NCI-H1105 treated with DMSO at 0.1 percent for 48 hours (cell line): ENCODE results near the gene RGS19.

Experiments
- DNase-seq: peaks from one replicate; lab custom pipeline; 2025; lab: John Stamatoyannopoulos, UW

The RGS19 gene

DNA sequence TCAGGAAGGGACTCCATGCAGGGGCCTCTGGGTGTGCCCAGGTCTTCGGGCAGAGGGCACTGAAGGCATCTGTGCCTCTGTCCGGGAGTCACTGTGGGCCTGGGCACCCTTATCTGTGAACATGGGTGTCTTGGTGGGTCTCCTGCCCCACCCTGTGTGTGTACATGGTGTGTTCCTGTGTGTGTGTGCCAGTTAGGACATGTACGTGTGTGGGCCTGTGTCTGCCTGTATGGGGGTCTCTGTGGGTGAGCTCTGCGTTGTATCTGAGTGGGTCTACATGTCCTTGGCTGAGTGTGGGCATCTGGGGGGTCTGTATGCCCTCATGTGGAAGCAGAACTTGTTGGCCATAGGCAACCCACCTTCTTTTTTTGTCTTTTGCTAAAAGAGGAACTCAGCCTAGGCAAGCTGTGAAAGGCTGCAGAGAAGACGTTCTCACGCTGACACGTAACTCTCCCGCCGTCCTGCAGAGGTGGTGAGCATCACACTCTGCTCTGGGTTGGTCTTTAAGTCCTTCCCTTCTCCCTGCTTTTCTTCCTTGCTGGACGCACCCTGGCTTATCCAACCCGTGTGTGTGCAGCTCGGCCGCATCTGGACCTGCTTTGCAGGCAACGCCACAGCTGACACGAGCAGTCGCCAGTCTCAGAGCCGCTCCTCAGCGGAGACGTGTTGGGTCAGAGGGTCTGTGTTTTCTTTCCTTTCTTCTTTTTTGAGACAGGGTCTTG is 28.6 kb upstream of the RGS19 start:
- no peak for DNase-seq

DNA sequence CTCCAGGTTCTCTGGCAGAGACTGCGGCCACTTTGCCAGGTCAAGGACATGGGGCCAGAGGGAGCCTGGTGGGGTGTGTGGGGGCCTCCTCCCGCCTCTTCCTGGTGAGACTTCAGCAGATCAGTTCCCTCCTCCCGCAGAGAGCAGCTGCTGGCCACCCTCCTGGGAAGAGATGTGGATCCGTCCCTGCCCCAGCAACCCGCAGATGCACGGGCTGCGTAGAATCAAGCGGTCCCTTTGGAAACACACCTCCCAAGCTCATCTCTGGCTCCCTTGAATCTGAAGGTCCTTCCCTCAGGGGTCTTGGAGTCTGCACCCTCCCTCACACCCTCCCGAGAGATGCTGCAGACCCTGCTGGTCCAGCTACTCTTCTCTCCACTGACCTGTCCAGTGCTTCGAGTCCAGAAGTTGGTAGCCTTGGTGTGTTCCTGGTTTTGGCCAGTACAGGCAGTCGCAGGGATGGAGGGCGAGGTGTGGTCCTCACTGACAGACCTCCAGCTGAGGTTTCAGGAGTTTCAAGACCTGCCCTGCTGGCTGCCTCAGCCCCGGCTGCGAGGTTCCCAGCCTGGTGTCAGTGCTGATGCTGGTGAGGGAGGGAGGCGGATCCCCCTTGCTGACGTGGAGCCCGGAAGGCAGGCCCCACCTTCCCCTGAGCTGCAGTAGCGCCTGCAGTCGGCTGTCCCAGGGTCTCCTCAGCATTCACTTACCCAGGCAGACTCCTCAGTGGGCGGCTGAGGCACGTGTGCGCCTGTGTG is 27.8 kb upstream of the RGS19 start, which contains the start of gene NPBWR2:
Gene NPBWR2 (minus strand): TSS at position 585 of the 755 bp plus-strand sequence. CDS start 734 bp downstream, outside the sequence.
- DNase-seq = no peak

DNA sequence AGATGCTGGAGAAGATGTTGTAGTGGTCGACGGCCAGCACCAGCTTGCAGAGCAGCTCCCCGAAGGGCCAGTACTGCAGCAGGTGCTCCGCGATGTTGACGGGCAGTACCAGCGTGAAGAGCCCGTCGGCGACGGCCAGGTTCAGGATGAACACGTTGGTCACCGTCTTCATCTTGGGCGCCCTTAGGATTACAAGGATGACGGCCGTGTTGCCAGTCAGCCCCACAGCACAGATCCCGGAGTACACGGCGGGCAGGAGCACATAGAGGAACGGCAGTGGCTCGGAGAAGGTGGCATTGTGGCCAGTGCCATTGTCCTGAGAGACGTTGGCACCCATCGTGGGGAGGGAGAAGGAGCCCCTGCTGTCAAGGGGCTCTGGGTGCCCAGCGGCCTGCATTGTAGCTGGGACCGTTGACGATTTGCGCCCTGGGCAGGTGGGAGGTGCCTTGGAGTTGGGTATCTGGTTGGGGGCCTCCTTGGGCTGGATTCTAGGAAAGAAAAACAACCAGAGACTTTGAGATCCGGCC is 27.2 kb upstream of the RGS19 start:
- no peak for DNase-seq

DNA sequence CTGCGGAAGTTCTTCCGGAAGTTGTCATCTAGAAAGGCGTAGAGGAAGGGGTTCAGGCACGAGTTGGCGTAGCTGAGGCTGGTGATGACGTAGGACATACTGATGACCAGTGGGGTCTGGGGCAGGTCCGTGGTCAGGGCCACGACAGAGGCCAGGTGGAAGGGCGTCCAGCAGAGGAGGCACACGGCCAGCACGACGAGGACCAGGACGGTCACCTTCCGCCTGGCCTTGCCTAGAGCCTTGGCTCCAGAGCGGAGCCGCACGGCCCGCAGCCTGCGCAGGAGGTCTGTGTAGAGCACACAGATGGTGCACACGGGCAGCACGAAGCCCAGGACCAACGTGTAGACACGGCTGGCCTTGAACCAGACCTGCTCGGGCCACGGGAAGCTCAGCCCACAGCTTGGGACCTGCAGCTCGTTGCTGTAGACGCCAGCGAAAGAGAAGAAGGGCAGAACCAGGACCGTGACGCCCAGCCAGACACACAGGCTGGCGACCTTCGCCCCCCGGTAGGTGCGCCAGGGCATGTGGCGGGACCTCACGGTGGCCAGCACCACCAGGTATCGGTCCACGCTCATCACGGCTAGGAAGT is 26.6 kb upstream of the RGS19 start:
- DNase-seq = no peak

DNA sequence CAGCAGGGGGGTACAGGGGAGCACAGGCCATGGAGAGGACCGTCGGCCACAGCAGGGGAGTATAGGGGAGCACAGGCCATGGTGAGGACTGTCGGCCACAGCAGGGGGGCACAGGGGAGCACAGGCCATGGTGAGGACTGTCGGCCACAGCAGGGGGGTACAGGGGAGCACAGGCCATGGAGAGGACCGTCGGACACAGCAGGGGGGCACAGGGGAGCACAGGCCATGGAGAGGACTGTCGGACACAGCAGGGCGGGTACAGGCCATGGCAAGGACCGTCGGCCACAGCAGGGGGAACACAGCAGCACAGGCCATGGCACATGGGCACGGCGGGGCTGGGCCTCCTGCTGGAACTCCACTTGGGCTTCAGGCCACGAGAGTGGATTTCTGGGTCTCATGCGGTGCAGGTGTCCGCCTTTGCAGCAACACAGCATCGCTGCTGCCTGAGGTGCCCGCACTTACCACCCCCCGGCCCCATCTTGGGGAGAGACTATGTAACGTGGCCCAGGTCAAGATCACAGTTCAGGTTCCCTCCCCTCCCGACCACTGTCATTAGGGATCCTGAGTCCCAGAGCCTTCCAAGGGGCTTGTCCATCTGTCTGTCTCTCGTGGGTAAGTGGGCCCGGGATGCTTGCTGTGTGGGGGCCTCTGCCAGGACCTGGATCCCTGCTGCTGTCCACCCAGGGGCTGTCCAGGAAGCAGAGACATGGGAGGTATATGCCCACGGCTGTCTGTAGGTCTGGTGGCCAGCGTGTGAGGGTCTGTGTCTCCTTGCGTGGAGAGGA is 25.5 kb upstream of the RGS19 start:
- DNase-seq = no peak

DNA sequence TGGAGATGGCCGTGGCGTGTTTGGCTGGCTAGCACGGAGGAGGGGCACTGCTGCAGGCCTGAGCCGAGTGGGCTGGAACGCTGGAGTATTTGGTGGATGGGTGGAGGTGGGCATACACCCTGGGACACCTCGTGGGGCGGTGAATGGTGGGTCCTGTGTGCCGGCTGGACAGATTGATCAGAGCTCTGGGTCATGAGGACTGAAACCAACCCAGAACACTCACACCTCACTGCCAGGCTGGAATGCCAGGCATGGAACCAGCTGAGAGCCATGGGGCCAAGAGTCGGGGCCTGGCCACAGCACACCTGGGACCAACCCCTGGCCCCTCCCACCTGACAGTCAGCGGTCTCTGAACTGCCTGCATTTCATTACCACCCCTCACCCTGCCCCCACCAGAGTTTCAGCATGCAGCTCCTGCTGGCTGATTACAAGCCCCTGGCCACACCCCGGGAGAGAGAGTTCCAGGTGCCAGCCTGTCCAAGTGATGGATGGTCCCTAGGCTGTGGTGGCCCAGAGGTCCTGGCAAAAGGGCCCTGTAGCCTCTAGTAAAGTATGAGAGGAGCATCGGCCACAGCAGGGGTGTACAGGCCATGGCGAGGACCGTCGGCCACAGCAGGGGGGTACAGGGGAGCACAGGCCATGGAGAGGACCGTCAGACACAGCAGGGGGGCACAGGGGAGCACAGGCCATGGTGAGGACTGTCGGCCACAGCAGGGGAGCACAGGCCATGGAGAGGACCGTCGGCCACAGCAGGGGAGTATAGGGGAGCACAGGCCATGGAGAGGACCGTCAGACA is 24.8 kb upstream of the RGS19 start:
- no peak for DNase-seq

DNA sequence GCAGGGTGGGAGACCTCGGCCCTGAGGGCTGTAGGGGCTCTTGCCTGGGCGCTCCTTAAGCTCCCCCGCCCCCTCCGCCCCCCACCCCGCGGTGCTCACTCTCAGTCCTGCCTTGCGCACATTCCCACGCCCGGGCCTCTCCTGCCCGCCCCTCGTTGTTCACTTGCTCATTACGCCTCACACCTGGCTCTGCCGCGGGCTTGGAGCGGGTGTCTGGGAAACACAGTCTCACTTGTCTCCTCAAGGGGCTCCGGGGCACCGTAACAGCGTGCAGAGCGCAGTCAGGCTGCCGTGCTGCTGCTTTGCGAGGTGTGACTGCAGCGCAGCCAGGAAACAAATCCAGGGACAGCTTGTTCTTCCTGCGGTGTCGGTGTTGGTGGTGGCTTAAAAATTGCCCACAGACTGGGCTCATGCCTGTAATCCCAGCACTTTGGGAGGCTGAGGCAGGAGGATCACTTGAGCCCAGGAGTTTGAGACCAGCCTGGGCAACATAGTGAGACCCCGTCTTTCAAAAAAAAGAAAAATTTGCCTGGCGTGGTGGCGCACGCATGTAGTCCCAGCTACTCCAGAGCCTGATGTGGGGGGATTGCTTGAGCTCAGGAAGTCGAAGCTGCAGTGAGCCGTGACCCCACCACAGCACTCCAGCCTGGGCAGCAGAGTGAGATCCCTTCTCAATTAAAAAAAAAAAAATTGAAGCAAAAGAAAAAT is 23.5 kb upstream of the RGS19 start:
- peak; percentile 73 for DNase-seq

DNA sequence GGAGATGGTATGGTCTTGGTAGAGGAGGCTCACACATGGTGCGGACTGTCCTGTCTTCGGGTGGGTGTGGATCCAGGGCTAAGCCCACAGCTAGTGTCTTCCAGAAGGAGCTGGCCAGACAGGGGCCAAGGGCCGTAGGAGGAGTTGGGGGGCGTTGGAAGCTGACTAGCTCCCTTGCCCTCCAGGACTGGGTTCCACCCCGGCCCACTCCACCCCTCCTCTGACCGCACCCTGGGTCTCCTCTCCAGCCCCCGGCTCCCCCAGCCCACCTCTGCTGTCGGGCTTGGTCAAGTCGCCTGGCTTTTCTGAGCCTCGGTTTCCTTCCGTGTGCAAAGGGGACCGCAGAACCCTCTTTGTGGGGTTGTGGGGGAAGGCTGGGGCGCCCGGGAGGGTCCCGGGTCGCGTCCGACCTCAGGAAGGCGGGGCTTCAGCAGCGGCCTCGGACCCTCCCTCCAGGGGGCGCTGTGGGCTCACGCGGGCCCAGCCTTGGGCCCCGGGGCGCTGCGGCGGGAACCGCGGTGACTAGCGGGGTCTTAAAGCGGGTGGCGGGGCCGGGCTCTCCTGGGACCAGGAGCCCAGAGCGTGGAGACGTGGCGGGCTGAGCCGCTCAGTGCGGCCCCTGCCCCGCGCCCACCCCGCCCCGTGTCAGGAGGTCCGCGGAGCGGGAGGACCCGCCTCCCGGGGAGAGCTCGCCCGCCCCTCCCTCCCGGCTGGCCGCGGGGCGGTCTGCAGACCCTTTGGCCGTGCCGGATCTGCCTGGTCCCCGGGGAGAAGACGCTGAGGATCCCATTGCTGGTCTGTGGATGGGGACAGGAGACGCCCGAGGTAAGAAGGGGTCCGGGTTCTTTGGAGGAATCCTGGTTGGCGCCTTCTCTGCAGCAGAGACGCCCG is 22.7 kb upstream of the RGS19 start:
- DNase-seq = peak; percentile 54

DNA sequence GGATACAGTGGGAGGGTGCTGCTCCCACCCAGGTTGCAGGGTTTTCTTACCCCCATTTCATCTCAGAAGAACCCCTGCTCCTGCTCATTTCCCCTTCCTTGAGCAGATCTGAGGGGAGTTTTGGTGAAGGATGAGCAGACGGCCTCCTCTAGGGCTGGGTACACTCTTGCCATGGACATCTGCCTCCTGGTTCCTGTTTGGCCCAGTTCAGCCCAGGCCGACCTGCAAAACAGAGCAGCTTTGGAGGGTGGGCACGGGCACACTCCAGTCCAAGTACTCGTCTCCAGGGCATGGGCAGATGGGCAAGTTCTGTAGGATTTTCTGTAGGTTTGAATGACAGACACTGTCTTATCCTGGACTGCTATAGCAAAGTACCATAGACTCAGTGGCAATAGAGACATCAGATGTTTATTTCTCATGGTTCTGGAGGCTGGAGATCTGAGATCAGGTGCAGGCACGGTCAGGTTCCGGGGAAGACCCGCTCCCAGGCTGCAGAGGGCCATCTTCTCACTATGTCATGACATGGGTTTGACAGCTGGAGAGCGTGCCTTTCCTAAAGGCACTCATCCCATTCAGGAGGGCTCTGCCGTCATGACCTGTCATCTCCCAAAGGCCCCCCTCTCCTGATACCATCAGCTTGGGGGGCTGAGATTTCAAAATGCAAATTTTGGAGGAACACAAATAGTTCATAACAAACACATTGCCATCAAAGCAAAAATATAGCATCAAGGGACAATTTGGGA is 21.8 kb upstream of the RGS19 start:
- no peak for DNase-seq

DNA sequence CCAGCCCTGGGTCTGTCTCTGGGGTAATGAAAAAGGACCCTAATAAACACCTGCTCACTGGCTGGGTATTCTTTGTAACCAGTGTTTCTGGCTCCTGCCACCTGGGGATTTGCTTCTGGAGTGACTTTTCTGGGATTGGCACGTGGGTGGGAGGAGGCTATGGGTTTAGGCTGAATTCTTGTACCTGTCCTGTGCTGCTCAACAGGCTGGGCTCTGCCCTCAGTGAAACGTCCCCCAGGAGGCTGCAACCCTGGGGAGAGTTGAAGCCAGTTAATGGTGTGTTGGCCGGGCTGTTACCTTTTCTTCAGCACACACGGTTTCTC is 21.2 kb upstream of the RGS19 start:
- DNase-seq = no peak

DNA sequence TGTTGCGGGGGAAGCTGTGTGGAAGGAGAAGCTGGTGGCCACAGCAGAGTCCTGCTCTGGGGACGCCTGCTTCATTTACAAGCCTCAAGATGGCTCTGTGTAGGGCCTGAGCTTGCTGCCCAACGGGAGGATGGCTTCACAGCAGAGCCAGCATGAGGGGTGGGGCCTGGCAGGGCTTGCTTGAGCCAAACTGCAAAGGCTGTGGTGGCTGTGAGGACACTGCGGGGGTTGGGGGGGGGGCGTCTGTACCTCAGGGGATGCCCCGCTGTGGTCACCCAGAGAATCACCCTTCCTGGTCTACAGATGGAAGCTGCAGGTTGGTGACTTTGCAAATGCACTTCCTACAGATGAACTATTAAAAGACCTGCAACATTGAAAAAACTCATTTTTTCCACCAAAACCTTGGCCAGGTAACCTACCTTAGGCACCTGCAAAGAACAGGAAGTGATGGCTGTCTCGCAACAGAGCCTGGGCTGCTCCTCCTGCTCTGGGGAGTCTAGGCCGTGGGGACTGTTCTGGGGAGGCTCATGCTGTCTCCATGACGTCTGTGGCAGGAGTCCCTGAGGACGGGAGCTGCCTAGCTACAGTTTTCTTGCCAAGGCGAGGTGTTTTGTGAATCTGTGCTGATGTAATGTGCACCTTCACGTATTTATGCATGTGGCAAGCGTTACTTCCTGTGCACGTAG is 20.7 kb upstream of the RGS19 start:
- DNase-seq = no peak

DNA sequence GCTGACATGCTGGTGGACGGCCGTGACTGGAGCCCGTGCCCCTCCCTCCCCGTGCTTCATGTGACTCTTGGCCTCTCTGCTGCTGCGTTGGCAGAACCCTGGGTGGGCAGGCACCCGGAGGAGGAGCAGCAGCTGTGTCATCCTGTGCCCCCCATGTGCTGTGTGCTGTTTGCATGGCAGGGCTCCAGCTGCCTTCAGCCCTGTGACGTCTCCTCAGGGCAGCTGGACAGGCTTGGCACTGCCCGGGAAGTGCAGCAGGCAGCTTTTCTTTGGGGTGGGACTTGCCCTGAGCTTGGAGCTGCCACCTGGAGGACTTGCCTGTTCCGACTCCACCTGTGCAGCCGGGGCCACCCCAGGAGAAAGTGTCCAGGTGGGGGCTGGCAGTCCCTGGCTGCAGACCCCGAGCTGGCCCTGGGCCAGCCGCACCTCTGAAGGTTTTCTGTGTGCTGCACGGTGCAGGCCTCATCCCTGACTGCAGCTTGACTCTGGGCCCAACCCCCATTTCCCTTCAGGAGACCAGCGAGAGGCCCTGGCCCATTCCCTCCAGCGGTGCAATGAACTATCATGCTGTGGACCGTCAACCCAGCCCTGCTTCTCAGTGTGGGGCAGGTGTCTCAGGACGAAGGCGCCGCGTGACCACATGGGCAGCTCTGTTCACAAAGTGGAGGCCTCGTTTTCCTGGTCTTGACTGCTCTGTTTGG is 19.9 kb upstream of the RGS19 start:
- DNase-seq = peak; percentile 47

DNA sequence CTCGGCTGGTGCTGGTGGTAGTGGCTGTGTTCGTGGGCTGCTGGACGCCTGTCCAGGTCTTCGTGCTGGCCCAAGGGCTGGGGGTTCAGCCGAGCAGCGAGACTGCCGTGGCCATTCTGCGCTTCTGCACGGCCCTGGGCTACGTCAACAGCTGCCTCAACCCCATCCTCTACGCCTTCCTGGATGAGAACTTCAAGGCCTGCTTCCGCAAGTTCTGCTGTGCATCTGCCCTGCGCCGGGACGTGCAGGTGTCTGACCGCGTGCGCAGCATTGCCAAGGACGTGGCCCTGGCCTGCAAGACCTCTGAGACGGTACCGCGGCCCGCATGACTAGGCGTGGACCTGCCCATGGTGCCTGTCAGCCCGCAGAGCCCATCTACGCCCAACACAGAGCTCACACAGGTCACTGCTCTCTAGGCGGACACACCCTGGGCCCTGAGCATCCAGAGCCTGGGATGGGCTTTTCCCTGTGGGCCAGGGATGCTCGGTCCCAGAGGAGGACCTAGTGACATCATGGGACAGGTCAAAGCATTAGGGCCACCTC is 19.2 kb upstream of the RGS19 start:
- DNase-seq = no peak

DNA sequence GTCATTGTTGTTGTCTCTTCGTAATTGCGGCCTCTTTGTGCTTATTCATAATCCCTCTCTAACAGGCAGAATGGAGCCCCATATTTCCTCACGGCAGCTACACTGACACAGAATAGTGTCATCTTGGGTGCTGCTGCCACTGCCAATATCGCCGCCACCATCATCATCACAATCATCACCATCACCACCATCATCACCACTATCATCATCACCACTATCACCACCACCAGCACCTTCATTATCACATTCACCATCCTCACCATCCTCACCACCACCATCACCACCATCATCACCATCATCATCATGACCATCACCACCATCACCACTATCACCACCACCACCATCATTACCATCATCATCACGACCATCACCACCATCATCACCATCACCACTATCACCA is 17.2 kb upstream of the RGS19 start:
- DNase-seq = no peak

DNA sequence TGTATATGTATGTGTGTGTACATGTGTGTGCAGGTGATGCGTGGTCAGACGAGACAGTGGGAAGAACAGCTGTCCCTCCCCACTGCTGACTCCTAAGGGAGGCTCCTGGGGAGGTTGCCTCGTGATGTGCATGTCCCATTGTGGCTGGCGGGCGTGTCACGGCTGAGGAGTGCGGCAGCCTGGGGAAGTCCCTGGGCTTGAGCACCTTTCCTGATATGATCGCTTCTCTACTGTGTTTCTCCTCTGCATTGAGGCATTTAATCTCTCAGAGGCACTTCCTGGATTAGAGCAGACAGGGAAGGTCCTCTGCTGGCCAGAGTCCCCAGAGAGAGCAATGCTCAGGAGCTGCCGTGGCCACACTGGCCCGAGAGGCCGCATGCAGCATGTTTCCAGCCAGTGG is 16.6 kb upstream of the RGS19 start:
- no peak for DNase-seq

DNA sequence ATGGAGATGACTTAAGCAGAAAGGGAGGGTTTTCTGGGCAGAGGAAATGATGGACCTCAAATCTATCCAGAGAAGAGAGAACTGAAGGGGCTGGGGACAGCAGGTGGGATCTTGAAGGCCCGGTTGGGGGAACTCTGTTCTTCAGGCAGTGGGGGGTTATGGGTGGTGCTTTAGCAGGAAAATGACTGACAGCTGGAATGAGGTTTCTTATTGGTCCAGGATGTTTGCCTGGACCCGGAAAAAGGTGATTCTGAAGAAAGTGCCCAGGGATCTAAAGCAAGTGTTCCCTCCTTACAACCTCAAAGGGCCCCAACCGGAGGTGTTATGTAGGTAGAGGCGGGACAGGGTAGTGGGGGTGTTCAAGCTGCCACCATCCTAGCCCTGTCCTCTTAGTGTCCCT is 16.1 kb upstream of the RGS19 start:
- no peak for DNase-seq

DNA sequence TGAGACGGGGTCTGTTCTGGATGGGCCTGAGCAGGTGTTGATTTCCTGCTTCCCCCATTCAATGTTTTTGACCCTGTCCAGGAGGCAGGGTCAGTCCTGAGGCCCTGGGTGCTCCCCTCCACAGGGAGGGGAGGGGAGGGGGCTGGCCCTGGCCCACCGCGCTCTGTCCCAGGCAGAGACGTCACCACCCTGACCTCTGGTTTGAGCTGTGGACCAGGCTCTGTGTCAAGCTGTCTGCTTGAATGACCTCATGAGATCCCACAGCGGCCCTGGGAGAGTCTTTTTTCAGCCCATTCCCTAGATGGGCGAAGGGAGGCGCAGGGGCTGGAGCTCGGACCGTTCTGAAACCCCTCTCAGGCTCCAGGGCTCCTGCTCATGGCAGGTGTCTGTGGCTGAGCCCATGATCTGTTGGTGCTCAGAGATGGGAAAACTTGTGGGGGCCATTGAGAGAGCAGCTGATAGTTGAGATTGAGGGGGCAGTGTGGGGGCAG is 13.7 kb upstream of the RGS19 start:
- DNase-seq = no peak
